GM12878 (cell line): ENCODE results near the gene PODXL2. TPM values are rescaled to one million over a fixed set of nuclear protein-coding genes. Genes with fewer than 3 reads are reported as not detected.

Experiments used
- ATAC-seq: fragments of 200-7000 bp; cut with Tn5 transposase; 3 replicates; pipeline ENCODE4 v1.9.1; 2020; ENCODE audit warnings: mild to moderate bottlenecking, moderate library complexity
- BruUV-seq: library from RNA; stranded (reverse); fragments of 400-500 nt; replicated peaks from 2 replicates; lab custom pipeline; 2021; lab: Mats Ljungman, UMichigan
- CTCF ChIA-PET: fragments of 300-600 bp; sonication (Branson Sonifier 250); formaldehyde crosslinking; extraction: SDS; loops from one replicate; lab custom pipeline; 2021; ENCODE audit warnings: inconsistent platforms; lab: Yijun Ruan, JAX
- POLR2A ChIA-PET: fragments of 350-600 bp; formaldehyde crosslinking; extraction: SDS; loops from one replicate; lab custom pipeline; 2021; ENCODE audit warnings: inconsistent platforms; lab: Charles Lee
- RAD21 ChIA-PET: fragments of 300-600 bp; sonication (Branson Sonifier 250); formaldehyde crosslinking; loops from one replicate; lab custom pipeline; 2023; ENCODE audit warnings: antibody characterized with exemption; ENCODE audit not compliant: unreplicated experiment; lab: Charles Lee
- SMC1A ChIA-PET: fragments of 300-600 bp; sonication (Branson Sonifier 250); formaldehyde crosslinking; loops from one replicate; lab custom pipeline; 2023; ENCODE audit not compliant: unreplicated experiment, uncharacterized antibody; lab: Charles Lee
- DNase-seq: peaks from one replicate; pipeline ENCODE4 v3.0.0-alpha.2; 2011; ENCODE audit warnings: low read depth, low spot score
- FAIRE-seq: peaks from 3 replicates; lab custom pipeline; 2011; peaks lifted over from hg19 to GRCh38; lab: Jason Lieb, UNC
- H2AFZ ChIP-seq: 2 replicates; pipeline ENCODE4 v1.6.0; 2011; ENCODE audit warnings: low read depth, low read length, control low read depth; ENCODE audit not compliant: control insufficient read depth
- H3K27ac ChIP-seq: 2 replicates; pipeline ENCODE4 v1.5.1; 2011; ENCODE audit warnings: control low read depth; ENCODE audit not compliant: control insufficient read depth, insufficient read depth
- H3K27me3 ChIP-seq, 2 experiments: replicated peaks in 1 of 2; 2 replicates each; pipeline versions ENCODE4 v1.6.0 to v1.6.1; 2011; ENCODE audit warnings: low read length in 1 of 2; ENCODE audit not compliant: control insufficient read depth in 2 of 2, insufficient read depth in 2 of 2
- H3K36me3 ChIP-seq, 2 experiments: 2 replicates each; pipeline ENCODE4 v1.5.1; 2011; ENCODE audit warnings: low read length in 1 of 2; ENCODE audit not compliant: control insufficient read depth in 2 of 2, insufficient read depth in 2 of 2
- H3K4me1 ChIP-seq: 2 replicates; pipeline ENCODE4 v1.6.1; 2011; ENCODE audit warnings: mild to moderate bottlenecking, low read length, moderate library complexity, mixed read lengths; ENCODE audit not compliant: control insufficient read depth, insufficient read depth
- H3K4me2 ChIP-seq: 2 replicates; pipeline ENCODE4 v1.6.0; 2011; ENCODE audit warnings: control low read depth; ENCODE audit not compliant: control insufficient read depth, insufficient read depth
- H3K4me3 ChIP-seq: fragments of 200-600 bp; sonication (generic); 2 replicates; pipeline ENCODE4 v1.5.1; 2016
- H3K79me2 ChIP-seq: 2 replicates; pipeline ENCODE4 v1.6.0; 2011; ENCODE audit warnings: low read length; ENCODE audit not compliant: control insufficient read depth, insufficient read depth
- H3K9ac ChIP-seq: 2 replicates; pipeline ENCODE4 v1.8.0; 2011; ENCODE audit warnings: low read length, control low read depth, mixed read lengths; ENCODE audit not compliant: control insufficient read depth, insufficient read depth
- H3K9me3 ChIP-seq: replicated peaks from 3 replicates; pipeline ENCODE4 v1.5.1; 2011; ENCODE audit warnings: mild to moderate bottlenecking, low read length; ENCODE audit not compliant: control insufficient read depth, insufficient read depth
- H4K20me1 ChIP-seq: 2 replicates; pipeline ENCODE4 v1.6.0; 2011; ENCODE audit not compliant: control insufficient read depth, insufficient read depth
- DPF2 ChIP-seq: fragments of 450-650 bp; IDR thresholded peaks from 2 replicates; pipeline ENCODE4 v1.6.1; 2017; ENCODE audit warnings: mild to moderate bottlenecking
- ESRRA ChIP-seq: IDR thresholded peaks from 2 replicates; pipeline ENCODE4 v1.6.1; 2012; ENCODE audit warnings: mild to moderate bottlenecking, low read length, improper control_type of control experiment
- FOXM1 ChIP-seq: IDR thresholded peaks from 2 replicates; pipeline ENCODE4 v1.6.1; 2012; ENCODE audit warnings: low read depth, mild to moderate bottlenecking, inconsistent platforms, low read length, moderate library complexity
- GATAD2B ChIP-seq: fragments of 450-650 bp; conservative IDR thresholded peaks from 2 replicates; pipeline ENCODE4 v1.6.1; 2017; ENCODE audit warnings: low read depth, mild to moderate bottlenecking, moderate library complexity
- JUND ChIP-seq: IDR thresholded peaks from 2 replicates; pipeline ENCODE4 v1.6.1; 2012; ENCODE audit warnings: low read depth, mild to moderate bottlenecking, low read length, improper control_type of control experiment, moderate library complexity
- LARP7 ChIP-seq: fragments of 450-650 bp; IDR thresholded peaks from 2 replicates; pipeline ENCODE4 v1.6.1; 2017; ENCODE audit warnings: mild to moderate bottlenecking
- MLLT1 ChIP-seq: fragments of 450-650 bp; IDR thresholded peaks from 2 replicates; pipeline ENCODE4 v1.6.1; 2016; ENCODE audit warnings: mild to moderate bottlenecking
- RB1 ChIP-seq: fragments of 450-650 bp; formaldehyde crosslinking; IDR thresholded peaks from 2 replicates; pipeline ENCODE4 v1.6.1; 2017; ENCODE audit warnings: mild to moderate bottlenecking, borderline replicate concordance
- SMARCA5 ChIP-seq: fragments of 450-650 bp; IDR thresholded peaks from 2 replicates; pipeline ENCODE4 v1.6.1; 2017; ENCODE audit warnings: mild to moderate bottlenecking
- ZBTB33 ChIP-seq: fragments of 450-650 bp; IDR thresholded peaks from 2 replicates; pipeline ENCODE4 v1.6.1; 2017; ENCODE audit warnings: mild to moderate bottlenecking
- ZNF217 ChIP-seq: fragments of 450-650 bp; IDR thresholded peaks from 2 replicates; pipeline ENCODE4 v1.6.1; 2017; ENCODE audit warnings: antibody characterized with exemption, mild to moderate bottlenecking
- ZNF687 ChIP-seq: fragments of 450-650 bp; IDR thresholded peaks from 2 replicates; pipeline ENCODE4 v1.6.1; 2017; ENCODE audit warnings: mild to moderate bottlenecking, moderate library complexity
- WGBS: methylation state at CpG from one replicate; pipeline ENCODE4 v1.1.6; 2016; ENCODE audit warnings: low lambda C conversion rate; ENCODE audit not compliant: insufficient replicate concordance, insufficient coverage; ENCODE audit errors: missing lambda C conversion rate; 5-methylcytosine and 5-hydroxymethylcytosine counted together
- in situ Hi-C: fragments of 300-500 bp; cut with MboI; formaldehyde crosslinking; loops from 9 replicates; pipeline ENCODE4 v1.14.3; 2018; ENCODE audit warnings: mixed read lengths
- intact Hi-C: fragments of 100-400 bp; cut with micrococcal nuclease; formaldehyde crosslinking; loops from one replicate; pipeline ENCODE4 v1.14.2; 2022; ENCODE audit not compliant: unreplicated experiment
- polyA plus RNA-seq, 11 experiments: library from polyadenylated mRNA; depleted of rRNA in 4 of 11; unstranded in 6 of 11; stranded (reverse) in 5 of 11; fragments of >200 nt; fragmentation: Nextera tagmentation in 4 of 11; fragmentation: Illumina TruSeq in 1 of 11; extraction: Ambion mirVana in 4 of 11; extraction: Trizol in 1 of 11; gene quantifications; 1 replicate in 1 of 11; 2 replicates in 10 of 11; pipeline versions ENCODE4 v1.2.1 to v1.2.3, GENCODE V29; 2011 to 2016; ENCODE audit warnings: inconsistent platforms in 2 of 11, missing spikeins in 2 of 11, low read depth in 1 of 11
- total RNA-seq, 4 experiments: library from RNA; depleted of rRNA in 3 of 4; stranded (reverse); fragments of >200 nt in 3 of 4; fragmentation: Illumina TruSeq in 1 of 4; extraction: Trizol in 1 of 4; gene quantifications; 2 replicates each; pipeline versions ENCODE4 v1.2.1 to v1.2.3, GENCODE V29; 2013 to 2021
- TF ChIP-seq, protein P1 (sequence below): fragments of 450-650 bp; conservative IDR thresholded peaks from 2 replicates; pipeline ENCODE4 v1.6.1; 2017; ENCODE audit warnings: mild to moderate bottlenecking, moderate library complexity

PODXL2 gene
- total and polyA plus RNA-seq, 10 of the 15 experiments (the other 5 are each of a cell fraction or from before 2014, with no cell fraction given): 0.03 to 24.4 (median 13.6) TPM; not detected in 2

GRCh38 chr3:127673191-127674100 is 44.5 kb downstream of the PODXL2 start:
- ChIA-PET POLR2A (no interaction called here), RAD21 (no interaction called here), SMC1A (no interaction called here), CTCF (no interaction called here)
- Histone ChIP-seq H3K36me3 (no peaks in the 10 kb centered on the region), H3K9me3 (no peaks in the 10 kb centered on the region), H3K4me2 (peak overlapping the region; percentile 97), H3K4me3 (peak overlapping the region; percentile 69), H3K4me1 (peaks cover 14% of the 10 kb centered on the region), H3K27me3 (no peaks in the 10 kb centered on the region), H4K20me1 (no peaks in the 10 kb centered on the region), H2AFZ (peak overlapping the region; percentile 79), H3K27ac (0 out of 2 replicates have a peak overlapping the region, but pooled peaks have one; percentile 11), H3K79me2 (peaks cover 7% of the 10 kb centered on the region), H3K9ac (peak overlapping the region; percentile 64; the same call in 1 of the 2 replicates)
- FAIRE-seq (no peak), ATAC-seq (peak; percentile 66), DNase-seq (no peak)
- in situ Hi-C loops (no loop called here), intact Hi-C loops (no loop called here)
- BruUV-seq: TSS peak; percentile 71
- WGBS: 26% methylated on average over 46 of the region's 51 CpGs
- TF ChIP-seq RB1 (0 out of 2 replicates have a peak, but pooled peaks have one; percentile 36), ESRRA (no peak), LARP7 (peak; percentile 34), MLLT1 (0 out of 2 replicates have a peak, but pooled peaks have one; percentile 26), DPF2 (0 out of 2 replicates have a peak, but pooled peaks have one; percentile 6), SMARCA5 (peak; percentile 43; the same call in 1 of the 2 replicates), JUND (no peak), ZNF687 (0 out of 2 replicates have a peak, but pooled peaks have one; percentile 8), ZNF217 (0 out of 2 replicates have a peak, but pooled peaks have one; percentile 23), FOXM1 (no peak), ZBTB33 (no peak), GATAD2B (peak; percentile 15)
- TF ChIP-seq, protein P1, sequence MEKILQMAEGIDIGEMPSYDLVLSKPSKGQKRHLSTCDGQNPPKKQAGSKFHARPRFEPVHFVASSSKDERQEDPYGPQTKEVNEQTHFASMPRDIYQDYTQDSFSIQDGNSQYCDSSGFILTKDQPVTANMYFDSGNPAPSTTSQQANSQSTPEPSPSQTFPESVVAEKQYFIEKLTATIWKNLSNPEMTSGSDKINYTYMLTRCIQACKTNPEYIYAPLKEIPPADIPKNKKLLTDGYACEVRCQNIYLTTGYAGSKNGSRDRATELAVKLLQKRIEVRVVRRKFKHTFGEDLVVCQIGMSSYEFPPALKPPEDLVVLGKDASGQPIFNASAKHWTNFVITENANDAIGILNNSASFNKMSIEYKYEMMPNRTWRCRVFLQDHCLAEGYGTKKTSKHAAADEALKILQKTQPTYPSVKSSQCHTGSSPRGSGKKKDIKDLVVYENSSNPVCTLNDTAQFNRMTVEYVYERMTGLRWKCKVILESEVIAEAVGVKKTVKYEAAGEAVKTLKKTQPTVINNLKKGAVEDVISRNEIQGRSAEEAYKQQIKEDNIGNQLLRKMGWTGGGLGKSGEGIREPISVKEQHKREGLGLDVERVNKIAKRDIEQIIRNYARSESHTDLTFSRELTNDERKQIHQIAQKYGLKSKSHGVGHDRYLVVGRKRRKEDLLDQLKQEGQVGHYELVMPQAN: 0 out of 2 replicates have a peak, but pooled peaks have one; percentile 51
